A673 (cell line): Measurements from ENCODE around the gene BBX. TPM values are rescaled to one million over a fixed set of nuclear protein-coding genes. Genes with fewer than 3 reads are reported as not detected.

Experiments
- BruUV-seq: library from RNA; stranded (reverse); fragments of 400-500 nt; replicated peaks from 2 replicates; lab custom pipeline; 2021; lab: Mats Ljungman, UMichigan
- CTCF ChIA-PET: fragments of 300-600 bp; sonication (Branson Sonifier 250); formaldehyde crosslinking; loops from one replicate; lab custom pipeline; 2022; ENCODE audit warnings: antibody characterized with exemption; lab: Charles Lee
- POLR2A ChIA-PET: fragments of 300-600 bp; sonication (Branson Sonifier 250); formaldehyde crosslinking; loops from one replicate; lab custom pipeline; 2022; ENCODE audit warnings: antibody characterized with exemption; ENCODE audit not compliant: low non-redundant PET; lab: Charles Lee
- DNase-seq: peaks from one replicate; pipeline ENCODE4 v3.0.0-alpha.2; 2015; ENCODE audit warnings: low spot score
- H3K27ac ChIP-seq: fragments of 200-600 bp; sonication (generic); 2 replicates; pipeline ENCODE4 v1.5.1; 2016; ENCODE audit warnings: mixed run types, low read depth, mild to moderate bottlenecking, mixed read lengths, antibody characterized with exemption, low read length; ENCODE audit not compliant: poor library complexity, severe bottlenecking
- H3K27me3 ChIP-seq: fragments of 200-600 bp; sonication (generic); replicated peaks from 2 replicates; pipeline ENCODE4 v1.6.1; 2017; ENCODE audit warnings: mixed run types, low read depth, mild to moderate bottlenecking, mixed read lengths, antibody characterized with exemption, low read length; ENCODE audit not compliant: insufficient read depth, poor library complexity
- H3K36me3 ChIP-seq: fragments of 200-600 bp; sonication (generic); 2 replicates; pipeline ENCODE4 v1.6.1; 2016; ENCODE audit warnings: mixed run types, mild to moderate bottlenecking, mixed read lengths, antibody characterized with exemption, low read length; ENCODE audit not compliant: insufficient read depth, poor library complexity, severe bottlenecking
- H3K4me1 ChIP-seq: fragments of 200-600 bp; sonication (generic); 2 replicates; pipeline ENCODE4 v1.6.1; 2017; ENCODE audit warnings: mixed run types, mild to moderate bottlenecking, mixed read lengths, antibody characterized with exemption, low read length; ENCODE audit not compliant: insufficient read depth, poor library complexity, severe bottlenecking
- H3K4me3 ChIP-seq: fragments of 200-600 bp; sonication (generic); 2 replicates; pipeline ENCODE4 v1.5.1; 2016; ENCODE audit warnings: low read depth, mixed run types, mild to moderate bottlenecking, mixed read lengths, low read length; ENCODE audit not compliant: poor library complexity, severe bottlenecking
- H3K9me3 ChIP-seq: fragments of 200-600 bp; sonication (generic); 2 replicates; pipeline ENCODE4 v1.6.1; 2016; ENCODE audit warnings: mixed run types, low read depth, mild to moderate bottlenecking, mixed read lengths, antibody characterized with exemption, low read length; ENCODE audit not compliant: poor library complexity, severe bottlenecking
- EZH2 ChIP-seq: fragments of 200-600 bp; sonication (generic); IDR thresholded peaks from 2 replicates; pipeline ENCODE4 v1.6.1; 2017; ENCODE audit warnings: borderline replicate concordance, low read depth, mild to moderate bottlenecking, mixed read lengths, antibody characterized with exemption, low read length; ENCODE audit not compliant: poor library complexity, severe bottlenecking
- intact Hi-C: fragments of 100-400 bp; cut with micrococcal nuclease; formaldehyde crosslinking; loops from one replicate; pipeline ENCODE4 v1.10.0; 2022; ENCODE audit not compliant: unreplicated experiment
- total RNA-seq: library from RNA; stranded (reverse); gene quantifications from 2 replicates; pipeline ENCODE4 v1.2.3, GENCODE V29; 2021
- TF ChIP-seq, protein P1 (sequence below): fragments of 300-800, 200-600 bp; sonication (generic); conservative IDR thresholded peaks from 2 replicates; pipeline ENCODE4 v1.5.1; 2017; ENCODE audit warnings: low read depth, mild to moderate bottlenecking, antibody characterized with exemption, low read length, moderate library complexity, mixed read lengths

BBX gene
- total RNA-seq, 1 experiment from 2014 or later: 28.9 TPM

DNA sequence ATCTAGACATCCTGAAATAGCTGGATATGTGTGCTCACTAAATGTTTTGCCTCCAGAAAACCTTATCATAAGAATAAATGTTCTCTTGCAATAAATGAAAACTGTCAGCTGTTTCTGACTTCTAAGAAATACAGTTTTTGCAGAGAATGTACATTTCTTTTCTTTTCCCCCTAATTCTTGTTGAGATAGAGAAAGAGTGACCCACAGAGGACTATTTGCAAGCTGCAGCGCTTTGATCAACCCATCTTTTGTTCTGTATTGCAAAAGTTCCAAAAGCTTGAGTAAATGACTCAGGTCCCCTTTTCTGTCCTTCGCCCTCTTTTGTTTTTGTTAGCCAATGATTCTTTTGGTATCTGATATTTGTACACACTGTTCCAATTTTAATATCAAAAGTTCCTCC is 141.9 kb downstream of the BBX start:
- no TSS peak for BruUV-seq
- Histone ChIP-seq H3K36me3 (no peaks in the 10 kb centered on the region), H3K9me3 (no peaks in the 10 kb centered on the region), H3K27ac (no peak overlapping the region), H3K4me1 (peaks cover 18% of the 10 kb centered on the region), H3K27me3 (no peaks in the 10 kb centered on the region), H3K4me3 (no peak overlapping the region)
- CTCF ChIA-PET: interaction anchor here (1.4 to 1.5 kb wide), 2 partner anchors 12 to 429 kb away, joined by 3 read pairs; no protein-coding TSS in a partner anchor
- no peak for TF ChIP-seq EZH2
- TF ChIP-seq, protein P1, sequence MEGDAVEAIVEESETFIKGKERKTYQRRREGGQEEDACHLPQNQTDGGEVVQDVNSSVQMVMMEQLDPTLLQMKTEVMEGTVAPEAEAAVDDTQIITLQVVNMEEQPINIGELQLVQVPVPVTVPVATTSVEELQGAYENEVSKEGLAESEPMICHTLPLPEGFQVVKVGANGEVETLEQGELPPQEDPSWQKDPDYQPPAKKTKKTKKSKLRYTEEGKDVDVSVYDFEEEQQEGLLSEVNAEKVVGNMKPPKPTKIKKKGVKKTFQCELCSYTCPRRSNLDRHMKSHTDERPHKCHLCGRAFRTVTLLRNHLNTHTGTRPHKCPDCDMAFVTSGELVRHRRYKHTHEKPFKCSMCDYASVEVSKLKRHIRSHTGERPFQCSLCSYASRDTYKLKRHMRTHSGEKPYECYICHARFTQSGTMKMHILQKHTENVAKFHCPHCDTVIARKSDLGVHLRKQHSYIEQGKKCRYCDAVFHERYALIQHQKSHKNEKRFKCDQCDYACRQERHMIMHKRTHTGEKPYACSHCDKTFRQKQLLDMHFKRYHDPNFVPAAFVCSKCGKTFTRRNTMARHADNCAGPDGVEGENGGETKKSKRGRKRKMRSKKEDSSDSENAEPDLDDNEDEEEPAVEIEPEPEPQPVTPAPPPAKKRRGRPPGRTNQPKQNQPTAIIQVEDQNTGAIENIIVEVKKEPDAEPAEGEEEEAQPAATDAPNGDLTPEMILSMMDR: peak; percentile 25; the same call in 1 of the 2 replicates
- no peak for DNase-seq
- POLR2A ChIA-PET: no interaction called here
- intact Hi-C loops: loop anchor here (5.0 kb wide), 2 partner anchors 183 to 427 kb away; no protein-coding TSS in a partner anchor

DNA sequence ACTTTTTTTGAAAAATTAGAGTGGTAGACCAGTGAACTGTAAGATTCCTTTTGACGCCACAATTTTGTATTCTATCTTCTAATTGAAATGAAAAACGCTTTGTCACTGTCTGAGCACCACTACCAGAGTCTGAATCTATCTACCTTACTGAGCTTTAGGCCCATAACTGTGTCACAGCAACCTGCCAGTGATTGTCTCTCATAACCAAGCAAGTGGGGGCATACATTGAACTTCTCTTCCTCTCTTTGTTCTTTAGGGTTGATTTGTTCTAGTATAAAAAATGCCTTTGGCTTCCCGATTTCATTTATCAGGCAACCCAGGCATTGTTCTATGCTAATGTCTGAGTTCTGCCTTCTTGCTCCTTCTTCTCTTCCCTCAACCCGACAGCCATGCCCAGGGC is 142.6 kb downstream of the BBX start:
- no peak for DNase-seq
- Histone ChIP-seq H3K27me3 (no peaks in the 10 kb centered on the region), H3K4me1 (peaks cover 18% of the 10 kb centered on the region), H3K4me3 (no peak overlapping the region), H3K27ac (no peak overlapping the region), H3K9me3 (no peaks in the 10 kb centered on the region), H3K36me3 (no peaks in the 10 kb centered on the region)
- CTCF ChIA-PET: interaction anchor here (1.4 to 1.5 kb wide), 2 partner anchors 11 to 429 kb away, joined by 3 read pairs; no protein-coding TSS in a partner anchor
- POLR2A ChIA-PET: no interaction called here
- no TSS peak for BruUV-seq
- intact Hi-C loops: no loop called here
- no peak for TF ChIP-seq EZH2
- TF ChIP-seq, protein P1: no peak

DNA sequence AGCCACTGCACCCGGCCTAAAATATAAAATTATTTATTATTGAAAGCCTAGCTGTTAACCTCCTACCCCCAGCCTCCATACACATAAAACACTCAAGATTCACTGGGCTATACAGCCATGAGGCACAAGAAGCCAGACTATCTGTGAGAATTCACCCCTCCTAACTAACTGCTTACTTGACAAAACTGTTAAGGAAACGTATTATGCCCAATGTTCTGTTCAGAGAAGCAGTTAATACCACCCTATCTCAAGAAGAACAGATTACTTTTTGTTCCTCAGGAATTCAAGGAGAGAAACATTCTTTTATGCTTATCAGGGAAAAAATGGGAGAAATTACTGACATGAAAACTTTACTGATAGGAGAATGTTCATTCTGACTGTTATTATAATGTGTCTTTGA is 144.1 kb downstream of the BBX start:
- H3K4me3 ChIP-seq: no peak overlapping the region
- no peaks in the 10 kb centered on the region for H3K9me3 ChIP-seq
- H3K27me3 ChIP-seq: no peaks in the 10 kb centered on the region
- no peaks in the 10 kb centered on the region for H3K36me3 ChIP-seq
- intact Hi-C loops: no loop called here
- POLR2A ChIA-PET: no interaction called here
- H3K27ac ChIP-seq: no peak overlapping the region
- TF ChIP-seq EZH2: no peak
- TF ChIP-seq, protein P1: no peak
- no peak for DNase-seq
- BruUV-seq: no TSS peak
- CTCF ChIA-PET: no interaction called here
- H3K4me1 ChIP-seq: peaks cover 14% of the 10 kb centered on the region
